HG03095 (cell line): ENCODE data around the gene LCN10.
"Not testable (repeated sequence)": the region's sequence is repeated elsewhere in the genome, so short reads cannot be mapped to it uniquely, and the experiment has no call there.

ENCODE experiments used
- ATAC-seq: cut with Tn5 transposase; IDR thresholded peaks from one replicate; pipeline ENCODE4 v1.9.1; 2021; ENCODE audit warnings: moderate library complexity; ENCODE audit not compliant: unreplicated experiment

The LCN10 gene

GRCh38 chr9:136773386-136774044 lies 30.8 kb upstream of the LCN10 start:
- no peak for ATAC-seq

DNA sequence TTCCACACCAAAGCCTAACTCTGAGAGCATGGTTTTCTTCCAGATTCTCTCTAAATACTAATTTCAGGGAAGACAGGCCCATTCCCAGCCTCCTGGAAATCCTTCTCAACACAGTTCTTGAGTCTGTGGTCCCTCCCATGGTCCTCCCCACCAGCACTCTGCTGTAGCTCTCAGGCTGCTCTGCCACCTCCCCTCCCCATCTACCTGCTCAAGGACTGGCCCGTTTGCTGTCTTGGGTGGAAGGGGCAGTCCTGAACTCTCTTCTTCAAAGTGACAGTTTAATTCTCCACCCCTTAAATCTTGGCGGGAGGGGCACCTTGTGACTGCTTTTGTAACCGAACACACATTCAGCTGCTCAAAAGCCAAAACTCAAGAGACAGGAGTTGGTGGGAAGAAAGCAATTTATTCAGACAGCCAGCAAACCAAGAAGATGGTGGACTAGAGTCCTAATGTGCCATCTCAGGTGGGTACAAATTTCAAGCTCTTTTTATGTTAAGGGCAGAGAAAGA lies 29.2 kb upstream of the LCN10 start:
- ATAC-seq = no peak

DNA sequence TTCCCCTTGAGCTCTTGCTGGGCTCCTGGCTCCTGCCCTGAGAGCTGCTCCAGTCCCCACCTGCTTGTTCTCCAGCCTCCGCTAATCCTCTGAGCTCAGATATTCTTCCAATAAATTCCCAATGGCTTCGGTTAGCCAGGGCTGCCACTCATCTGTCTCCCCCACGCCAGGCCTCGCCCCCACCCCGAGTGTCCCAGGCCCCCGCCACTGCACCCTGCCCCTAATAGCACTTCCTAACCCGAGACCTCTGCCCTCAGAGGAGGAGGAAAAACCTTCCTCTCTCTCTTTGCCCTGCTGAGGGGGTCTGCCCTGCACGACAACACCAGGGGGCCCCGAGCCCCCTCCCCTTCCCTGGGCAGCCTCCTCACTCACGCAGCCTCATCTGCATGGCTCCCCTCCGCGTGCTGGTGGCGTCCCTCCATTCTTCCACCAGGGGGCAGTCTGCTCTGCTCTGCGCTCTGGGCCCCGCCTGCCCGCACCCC lies 27.0 kb upstream of the LCN10 start:
- no peak for ATAC-seq

- ATAC-seq = not testable (repeated sequence)
Observed at GRCh38 chr9:136766410-136767120, 23.8 kb upstream of the LCN10 start.

- ATAC-seq = peak; percentile 56
Observed at GRCh38 chr9:136765745-136766409, 23.1 kb upstream of the LCN10 start.

GRCh38 chr9:136765041-136765440 lies 22.3 kb upstream of the LCN10 start:
- ATAC-seq = no peak

DNA sequence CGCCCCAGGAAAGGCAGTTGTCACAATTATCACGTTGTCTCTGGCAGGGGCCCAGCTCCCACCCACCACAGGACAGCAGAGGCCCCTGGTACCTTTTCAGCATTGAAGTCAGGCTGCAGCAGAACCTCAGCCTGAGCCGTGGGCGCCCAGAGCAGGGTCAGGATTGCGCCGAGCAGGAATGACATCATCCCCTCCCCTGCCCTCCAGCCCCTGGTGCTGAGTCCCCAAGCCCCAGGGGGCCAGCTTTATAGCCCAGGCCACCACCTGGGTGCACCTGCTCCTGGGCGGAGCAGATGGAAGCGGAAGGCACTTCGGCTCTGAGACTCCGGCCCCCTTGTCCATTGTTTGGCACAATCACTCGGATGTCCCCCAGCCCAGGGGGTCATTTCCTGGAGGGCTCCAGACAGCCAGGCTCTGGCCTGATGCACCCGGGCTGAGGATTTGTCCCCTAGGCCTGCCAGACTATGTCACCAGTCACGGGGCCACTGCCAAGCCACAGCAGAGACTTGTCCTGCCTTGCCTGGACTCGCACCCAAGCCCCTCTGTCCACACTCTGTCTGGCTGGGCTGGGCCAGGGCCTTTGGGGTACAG lies 21.7 kb upstream of the LCN10 start, which contains the start of gene LCN15:
Gene LCN15 (minus strand): TSS at position 218 of the 591 bp plus-strand sequence. CDS start 30 bp downstream, at position 188.
- ATAC-seq = no peak

DNA sequence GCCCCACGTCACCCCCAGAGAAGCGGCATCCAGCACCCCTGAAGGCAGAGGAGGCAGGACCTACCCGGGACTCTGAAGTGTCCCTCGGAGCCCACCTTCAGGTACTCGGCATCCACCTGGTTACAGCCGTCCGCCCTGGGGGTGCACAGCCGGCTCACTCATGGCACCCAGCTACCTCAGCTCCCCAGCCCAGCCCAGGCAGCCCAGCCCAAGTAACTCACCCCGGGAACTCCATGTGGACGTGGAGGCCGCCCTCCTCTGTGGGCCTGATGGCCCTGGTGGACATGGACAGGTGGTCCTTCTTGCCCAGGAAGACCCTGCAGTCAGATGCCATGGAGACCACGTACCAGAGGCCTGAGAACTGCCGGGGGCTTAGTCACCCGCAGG lies 20.9 kb upstream of the LCN10 start:
- no peak for ATAC-seq

DNA sequence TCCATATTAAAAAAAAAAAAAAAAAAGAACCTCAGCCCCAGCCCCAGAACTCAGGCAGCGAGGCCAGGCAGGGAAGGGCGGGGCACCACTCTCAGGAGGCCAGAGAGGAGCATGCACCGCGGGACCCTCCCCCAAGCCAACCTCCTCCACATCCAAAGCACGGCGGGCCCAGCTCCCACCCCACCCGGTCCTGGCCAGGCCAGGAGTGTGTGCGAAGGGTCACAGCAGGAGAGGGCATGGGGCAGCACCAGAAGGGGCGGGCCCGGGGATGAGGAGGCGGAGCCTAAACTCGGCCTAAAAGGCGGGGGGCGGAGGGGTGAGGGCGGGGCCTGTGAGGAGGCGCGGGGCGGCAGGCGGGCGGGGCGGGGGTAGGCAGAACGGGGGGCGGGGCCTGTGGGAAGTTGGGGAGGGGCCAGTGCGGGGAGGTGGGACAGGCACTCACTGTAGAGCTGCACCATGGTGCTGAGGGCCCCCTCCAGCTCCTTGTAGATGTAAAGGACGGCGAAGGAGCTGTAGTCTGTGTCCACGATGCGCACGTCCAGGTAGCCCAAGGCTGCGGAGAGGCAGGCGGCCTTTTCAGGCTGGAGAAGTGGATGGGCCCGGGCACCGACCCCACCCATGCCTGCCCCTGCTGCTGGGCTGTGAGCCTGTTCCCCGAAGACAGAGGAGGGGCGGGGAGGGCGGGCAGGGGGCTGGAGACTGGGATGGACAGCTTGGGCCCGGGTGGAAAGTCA lies 20.3 kb upstream of the LCN10 start:
- ATAC-seq = no peak

GRCh38 chr9:136762221-136762691 lies 19.5 kb upstream of the LCN10 start:
- ATAC-seq = no peak

- ATAC-seq = no peak
Observed at GRCh38 chr9:136761545-136761981, 18.8 kb upstream of the LCN10 start.

DNA sequence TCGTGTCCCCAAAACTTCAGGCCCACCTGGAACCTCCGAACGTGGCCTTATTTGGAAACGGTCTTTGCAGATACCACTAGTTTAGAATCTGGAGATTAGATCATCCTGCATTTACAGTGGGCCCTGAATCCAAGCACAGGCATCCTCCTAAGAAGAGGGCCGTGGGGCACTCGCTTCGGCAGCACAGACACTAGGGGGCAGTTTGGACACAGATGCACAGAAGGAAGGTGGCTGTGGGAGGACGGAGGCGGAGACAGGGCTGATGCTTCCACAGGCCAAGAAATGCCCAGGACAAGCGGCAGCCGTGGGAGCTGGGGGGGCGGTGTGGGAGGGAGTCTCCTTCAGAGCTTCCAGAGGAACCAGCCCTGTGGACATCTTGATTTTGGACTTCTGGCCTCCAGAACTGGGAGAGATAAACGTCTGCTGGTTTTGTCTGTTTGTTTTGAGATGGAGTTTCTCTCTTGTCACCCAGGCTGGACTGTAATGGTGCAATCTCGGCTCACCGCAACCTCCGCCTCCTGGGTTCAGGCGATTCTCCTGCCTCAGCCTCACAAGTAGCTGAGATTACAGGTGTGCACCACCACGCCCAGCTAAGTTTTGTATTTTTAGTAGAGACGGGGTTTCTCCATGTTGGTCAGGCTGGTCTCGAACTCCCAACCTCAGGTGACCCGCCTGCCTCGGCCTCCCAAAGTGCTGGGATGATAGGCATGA lies 18.2 kb upstream of the LCN10 start:
- ATAC-seq = not testable (repeated sequence)

GRCh38 chr9:136760424-136760823 lies 17.7 kb upstream of the LCN10 start:
- no peak for ATAC-seq

DNA sequence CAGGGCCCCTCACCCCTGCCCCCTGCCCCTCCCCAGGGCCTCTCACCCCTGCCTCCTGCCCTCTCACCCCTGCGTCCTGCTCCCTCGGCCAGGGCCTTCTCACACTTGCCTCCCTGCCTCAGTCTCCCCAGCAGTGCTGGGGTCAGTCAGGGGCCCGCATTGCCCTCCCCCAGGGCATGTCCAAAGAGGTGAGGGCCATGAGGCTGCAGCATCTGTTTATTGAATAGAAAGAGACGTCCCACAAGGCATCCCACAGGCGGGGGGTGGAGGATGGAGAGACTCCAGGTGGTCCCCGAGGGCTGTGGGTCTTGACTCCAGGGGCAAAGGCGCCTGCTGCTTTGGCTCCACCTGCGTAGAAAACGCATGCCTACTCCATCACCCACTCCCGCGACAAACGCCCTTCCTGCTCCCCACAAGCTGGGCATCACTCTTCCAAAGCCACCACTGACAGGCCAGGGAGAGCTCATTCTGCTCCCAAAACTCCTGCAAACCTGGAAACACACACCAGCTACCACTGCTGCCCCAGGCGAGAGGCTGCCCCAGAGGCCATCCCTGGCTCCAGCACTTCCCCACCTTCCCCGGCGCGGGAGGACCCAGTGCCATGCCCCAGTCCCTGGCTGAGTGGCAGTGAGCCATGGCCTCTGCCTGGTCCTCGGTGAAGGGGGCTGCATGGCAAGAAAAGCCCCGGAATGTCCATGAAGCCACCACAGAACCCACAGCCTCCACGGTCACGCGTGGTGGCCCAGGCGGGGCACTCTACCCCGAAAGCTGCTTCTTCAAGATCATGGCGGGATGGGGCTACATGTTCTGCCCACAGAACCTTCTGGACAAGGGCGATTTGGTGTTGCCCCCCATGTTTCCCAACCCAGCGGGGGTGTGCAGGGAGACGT lies 16.9 kb upstream of the LCN10 start:
- no peak for ATAC-seq

DNA sequence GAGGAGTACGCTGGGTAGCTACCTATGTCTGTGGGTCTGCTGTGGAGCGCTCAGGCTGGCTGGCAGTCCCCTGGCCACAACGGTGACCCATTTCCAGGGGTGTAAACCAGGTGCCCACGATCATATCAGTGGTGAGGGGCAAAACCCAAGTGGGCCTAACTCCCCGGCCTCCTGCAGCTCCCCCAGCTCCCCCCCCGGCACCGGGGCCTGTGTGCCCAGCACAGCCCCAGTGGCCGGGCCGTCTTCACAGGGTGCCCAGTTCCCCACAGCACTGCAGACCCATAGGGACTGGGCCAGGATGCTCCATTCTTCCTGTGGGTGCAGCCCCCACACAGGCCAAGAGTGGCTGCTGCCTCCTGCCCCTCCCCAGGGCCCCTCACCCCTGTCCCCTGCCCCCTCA lies 16.3 kb upstream of the LCN10 start:
- no peak for ATAC-seq

DNA sequence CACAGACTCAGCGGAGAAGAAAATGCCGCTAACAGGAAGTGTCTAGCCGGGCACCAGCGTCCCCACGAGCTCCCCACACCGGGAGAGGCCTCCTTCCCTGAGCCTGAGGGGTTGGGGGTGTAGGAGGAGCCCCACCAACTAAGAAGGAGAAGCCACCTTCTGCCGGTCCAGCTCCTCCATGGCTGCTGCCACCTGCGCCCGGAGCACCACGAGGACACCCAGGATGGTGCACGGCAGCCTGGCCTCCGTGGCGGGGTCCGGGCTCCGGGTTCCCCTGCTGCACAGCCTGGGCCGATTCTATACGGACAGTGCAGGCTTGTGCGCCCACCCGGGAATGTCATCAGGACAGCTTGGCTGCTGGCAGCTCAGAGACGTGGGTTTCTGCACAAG lies 15.0 kb upstream of the LCN10 start:
- ATAC-seq = no peak

DNA sequence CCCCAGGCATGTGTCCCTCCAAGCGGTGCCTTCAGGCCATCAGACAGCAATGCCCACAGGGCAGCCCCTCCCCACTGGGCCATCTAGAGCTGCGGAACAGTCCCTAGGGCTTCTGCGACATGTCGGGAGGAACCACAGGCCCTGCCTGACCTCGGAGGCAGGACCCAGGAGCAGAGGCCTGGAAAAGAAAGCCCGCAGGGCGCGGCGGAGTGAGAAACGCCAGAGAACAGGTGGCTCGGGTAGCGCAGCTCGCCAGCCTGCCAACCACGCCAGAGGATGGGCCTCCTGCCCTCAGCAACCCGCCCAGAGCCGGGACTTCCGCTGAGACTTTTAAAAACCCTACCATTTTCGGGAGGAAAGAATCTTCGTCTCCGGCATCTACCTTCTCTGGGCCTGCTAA lies 14.6 kb upstream of the LCN10 start:
- ATAC-seq = no peak

- no peak for ATAC-seq
Observed at GRCh38 chr9:136756836-136757235, 14.1 kb upstream of the LCN10 start.

DNA sequence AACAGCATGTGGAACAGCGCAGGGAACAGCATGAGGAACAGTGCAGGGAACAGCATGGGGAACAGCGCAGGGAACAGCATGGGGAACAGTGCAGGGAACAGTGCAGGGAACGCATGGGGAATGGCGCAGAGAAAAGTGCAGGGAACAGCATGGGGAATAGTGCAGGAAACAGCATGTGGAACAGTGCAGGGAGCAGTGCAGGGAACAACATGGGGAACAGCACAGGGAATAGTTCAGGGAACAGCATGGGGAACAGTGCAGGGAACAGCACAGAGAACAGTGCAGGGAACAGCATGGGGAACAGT lies 13.3 kb upstream of the LCN10 start:
- ATAC-seq = no peak
